ENCODE data around the gene MYBPH.

Gene MYBPH

GRCh38 chr1:203200916-203201315, 25.3 kb upstream of the MYBPH start:
- no peak for DNase-seq (ENCODE audit: low read depth)

DNA sequence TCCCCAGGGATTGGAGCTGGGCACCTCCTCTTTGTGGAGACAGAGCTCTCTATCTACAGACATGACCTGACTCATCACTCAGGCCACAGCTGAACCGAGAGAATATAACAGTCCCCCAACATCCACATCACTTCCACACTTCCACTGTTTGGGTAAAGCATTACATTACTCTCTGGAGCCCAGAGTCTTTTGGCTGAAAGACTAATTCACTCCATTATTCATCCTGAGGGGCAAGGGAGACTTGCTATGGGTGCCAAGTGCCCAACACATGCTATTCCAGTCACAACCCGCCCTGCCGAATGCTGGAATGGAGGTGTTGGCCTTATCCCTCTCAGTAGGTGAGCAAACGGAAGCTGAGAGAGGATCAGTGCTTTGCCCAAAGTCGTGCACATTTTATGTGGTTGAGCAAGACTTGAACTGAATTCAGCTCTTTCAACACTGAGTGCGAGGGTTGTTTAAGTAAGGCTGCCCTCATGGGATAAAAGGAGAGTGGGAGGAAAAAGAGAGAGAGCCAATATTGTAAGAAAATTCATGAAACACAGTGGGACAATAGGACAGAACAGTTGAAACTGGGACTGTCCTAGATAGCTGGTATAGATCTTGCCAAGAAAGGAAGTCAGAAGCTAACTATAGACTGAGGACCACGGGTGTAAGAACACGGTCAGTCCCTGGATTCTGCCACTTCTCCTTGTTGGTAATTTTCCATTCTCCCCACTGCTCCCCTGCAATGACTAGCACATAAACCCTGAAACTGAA, 24.4 kb upstream of the MYBPH start:
- DNase-seq (ENCODE audit: low read depth) = peak; percentile 96

DNA sequence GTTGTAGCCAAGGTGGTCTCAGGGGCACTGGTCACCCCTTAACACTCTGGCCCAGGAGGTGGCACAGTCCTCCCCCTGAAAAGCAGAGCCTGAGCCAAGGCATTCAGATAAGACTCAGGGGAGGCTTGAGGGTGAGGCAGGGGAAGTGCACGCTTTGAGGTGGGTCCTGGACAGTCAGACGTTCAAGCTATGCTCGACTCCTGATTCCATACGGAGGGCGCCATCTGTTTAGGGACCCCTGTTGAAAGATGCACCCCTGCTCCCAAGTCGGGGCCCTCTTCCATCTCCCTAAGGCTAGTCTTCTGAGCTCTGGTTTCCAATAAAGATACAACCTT, 23.8 kb upstream of the MYBPH start:
- no peak for DNase-seq (ENCODE audit: low read depth)

DNA sequence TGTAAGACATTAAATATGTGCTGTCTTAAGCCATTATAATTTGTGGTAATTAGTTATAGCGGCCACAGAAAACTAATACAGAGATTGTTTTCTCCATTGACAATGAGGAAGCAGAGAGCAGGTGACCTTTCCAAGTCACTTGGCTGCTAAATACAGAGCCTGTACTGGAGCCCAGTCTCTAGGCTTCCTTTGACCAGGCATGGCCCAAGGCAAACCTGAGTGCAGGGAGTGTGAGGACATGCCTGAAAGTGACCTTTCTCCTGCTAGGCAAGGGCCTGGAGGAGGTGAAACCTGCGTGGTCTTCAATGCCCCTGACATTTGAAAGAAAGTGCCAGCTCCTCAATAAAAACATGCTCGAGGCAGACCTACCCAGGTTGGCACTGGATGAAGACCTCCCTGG, 23.4 kb upstream of the MYBPH start:
- DNase-seq (ENCODE audit: low read depth) = no peak

- peak; percentile 96 for DNase-seq (ENCODE audit: low read depth)
Observed at GRCh38 chr1:203197625-203198024, 22.0 kb upstream of the MYBPH start.

DNA sequence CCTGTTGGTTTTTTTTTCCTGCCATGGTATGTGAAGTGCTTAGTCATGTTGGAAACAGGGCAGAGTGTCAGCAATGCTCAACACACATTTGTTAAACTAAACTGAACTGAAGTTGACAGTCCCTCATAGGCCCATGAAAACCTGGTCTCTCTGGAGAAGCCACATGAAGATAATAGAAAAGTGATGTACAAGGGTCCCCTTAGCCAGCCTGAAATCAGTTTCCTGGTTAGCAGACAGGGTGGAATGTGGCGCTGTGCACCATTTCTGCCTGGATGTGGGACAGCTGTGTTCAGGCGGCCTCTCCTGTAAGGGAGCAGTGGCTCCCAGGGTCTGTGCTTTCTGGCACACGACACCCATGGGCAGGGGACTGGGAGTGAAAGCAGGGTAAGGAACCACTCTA, 20.7 kb upstream of the MYBPH start:
- DNase-seq (ENCODE audit: low read depth) = no peak

DNA sequence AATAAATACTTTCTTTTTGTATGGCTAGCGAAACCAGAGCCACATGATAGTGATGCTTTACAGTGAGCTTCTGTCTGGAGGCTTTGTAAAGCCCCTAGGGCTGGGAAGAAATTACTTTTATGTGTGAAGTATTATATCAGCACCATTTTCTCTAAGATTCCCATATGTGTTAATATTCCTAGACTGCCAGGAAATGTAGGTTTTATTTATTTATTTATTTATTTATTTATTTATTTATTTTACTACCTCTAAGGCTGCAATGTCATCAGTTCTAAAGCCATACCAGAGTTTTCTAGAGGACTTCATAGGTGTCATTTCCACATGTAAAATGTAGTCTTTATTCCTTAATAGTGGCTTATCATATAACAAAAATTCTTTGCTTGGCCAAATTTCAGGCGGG, 15.3 kb upstream of the MYBPH start:
- no peak for DNase-seq (ENCODE audit: low read depth)

- peak; percentile 44 for DNase-seq (ENCODE audit: low read depth)
Observed at GRCh38 chr1:203189951-203190352, 14.3 kb upstream of the MYBPH start.

DNA sequence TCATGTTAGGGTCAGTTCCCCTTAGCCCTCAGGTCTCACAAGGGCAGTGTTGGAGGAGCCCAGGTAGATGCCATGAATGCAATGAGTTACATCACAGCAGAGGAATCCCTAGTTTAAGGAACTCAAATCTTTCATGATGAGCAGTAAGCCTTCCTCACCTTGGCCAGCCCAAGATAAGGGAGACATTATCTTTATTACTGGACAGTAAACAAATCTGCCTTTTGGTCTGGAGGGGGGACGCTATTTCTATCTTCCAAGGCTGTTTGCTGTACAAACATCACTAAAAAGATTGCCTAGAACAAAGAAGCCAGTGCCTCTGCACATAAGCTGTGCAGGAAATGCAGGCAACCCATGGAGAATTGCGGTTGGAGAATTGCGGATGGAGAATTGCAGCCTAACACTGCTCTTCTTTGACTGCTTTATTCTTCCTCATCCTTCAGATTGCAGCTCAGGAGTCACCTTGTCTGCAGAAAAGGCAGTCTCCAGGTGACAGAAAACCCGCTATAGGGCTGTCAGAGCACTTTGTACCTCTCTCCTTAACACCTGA, 13.1 kb upstream of the MYBPH start:
- no peak for DNase-seq (ENCODE audit: low read depth)

GRCh38 chr1:203187689-203188264, 12.2 kb upstream of the MYBPH start:
- DNase-seq (ENCODE audit: low read depth) = no peak

DNA sequence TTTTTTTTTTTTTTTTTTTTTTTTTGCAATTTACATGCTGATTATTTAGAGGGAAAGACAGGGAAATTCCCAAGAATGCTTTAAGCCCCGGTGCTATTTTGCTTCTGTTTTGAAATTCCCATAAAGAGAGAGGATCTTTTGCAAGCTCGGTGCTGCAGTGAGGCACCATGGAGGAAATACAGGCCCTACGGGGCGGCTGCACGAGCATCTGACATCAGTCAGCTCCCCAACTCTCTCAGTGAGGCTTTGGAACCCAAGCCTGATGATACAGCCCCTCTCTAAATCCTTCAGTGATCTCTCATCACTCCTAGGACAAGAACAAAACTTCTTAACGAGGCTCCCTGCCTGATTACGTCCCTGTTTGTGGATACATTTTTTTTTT, 11.7 kb upstream of the MYBPH start:
- DNase-seq (ENCODE audit: low read depth) = peak; percentile 51

DNA sequence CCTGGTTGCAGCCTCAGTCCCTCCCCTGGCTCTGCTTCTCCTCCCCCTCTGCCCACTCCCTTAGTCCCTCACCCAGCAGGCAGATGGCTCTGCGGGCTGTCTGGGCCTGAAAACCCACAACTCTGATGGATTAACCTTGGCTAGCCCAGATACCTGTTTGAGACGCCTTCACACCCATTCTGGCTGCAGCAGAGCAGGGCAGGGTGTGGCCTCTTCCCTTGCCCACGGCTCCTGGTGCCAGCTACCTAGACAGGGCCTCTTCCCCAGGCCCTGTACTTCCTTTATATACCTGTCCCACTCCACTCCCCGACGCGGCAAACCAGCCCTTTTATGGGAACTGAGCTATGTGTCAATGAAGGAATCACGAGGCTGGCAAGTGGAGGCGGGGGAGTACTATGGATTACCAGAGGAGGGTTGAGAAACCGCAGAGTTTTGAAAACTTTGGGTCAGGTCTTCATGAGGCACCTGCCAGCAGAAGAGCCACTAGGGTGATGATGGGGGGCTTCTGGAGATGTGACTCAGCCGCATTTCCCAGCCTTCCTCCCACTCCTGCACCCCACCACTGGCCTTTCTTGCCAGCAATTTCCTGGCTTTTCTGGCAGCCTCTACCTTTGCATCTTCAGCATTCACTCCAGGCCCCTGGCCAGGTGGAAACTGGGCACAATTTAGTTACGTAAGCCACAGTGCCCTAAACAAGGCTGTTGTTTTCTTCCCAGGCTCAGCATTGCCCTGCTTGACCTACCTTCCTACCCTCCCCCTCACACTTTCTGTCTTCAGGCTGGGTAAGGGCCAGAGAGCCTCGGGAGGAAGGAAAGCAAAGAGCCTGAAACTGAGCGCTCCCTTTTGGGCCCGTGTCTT, 11.0 kb upstream of the MYBPH start, which contains the start of gene CHI3L1:
Gene CHI3L1, minus strand, starts transcription at position 259 of the 858 bp plus-strand sequence. Its CDS starts 81 bp downstream, at position 178.
- DNase-seq (ENCODE audit: low read depth) = peak; percentile 80

DNA sequence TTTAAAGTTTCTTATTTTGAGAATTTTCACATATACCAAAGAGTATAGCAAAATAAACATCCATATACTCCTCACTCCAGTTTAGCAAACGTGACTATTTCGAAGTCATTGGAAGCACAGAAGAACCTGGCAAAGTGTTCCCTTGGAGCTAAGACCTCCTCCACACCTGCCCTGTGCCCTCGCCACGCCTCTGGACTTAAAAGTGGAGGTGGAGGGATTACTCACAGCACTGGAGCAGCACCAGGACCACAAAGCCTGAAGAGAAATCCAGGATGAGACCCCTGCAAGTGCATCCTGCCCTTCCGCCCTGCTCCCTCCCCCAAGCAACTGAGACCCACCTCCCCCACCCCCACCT, 10.4 kb upstream of the MYBPH start:
- DNase-seq (ENCODE audit: low read depth) = no peak

DNA sequence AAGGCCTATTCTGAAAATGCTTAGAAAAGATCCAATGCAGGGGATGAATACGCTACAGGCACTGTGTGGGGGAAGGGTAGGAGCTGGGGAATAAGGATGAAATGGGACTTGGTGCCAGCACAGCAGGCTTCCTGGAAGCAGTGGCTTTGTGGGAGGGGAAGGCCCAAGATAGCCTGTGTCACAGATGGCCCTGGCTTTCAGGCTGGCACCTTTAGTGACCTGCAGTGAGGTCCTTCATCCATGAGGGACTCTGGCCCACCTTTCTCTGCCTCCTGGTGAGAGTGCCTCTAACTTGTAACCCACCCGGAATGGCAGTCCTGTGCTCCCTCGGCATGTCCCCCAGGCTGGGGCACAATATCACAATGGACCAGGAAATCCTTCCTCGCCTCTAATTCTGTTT, 10.0 kb upstream of the MYBPH start:
- DNase-seq (ENCODE audit: low read depth) = no peak

DNA sequence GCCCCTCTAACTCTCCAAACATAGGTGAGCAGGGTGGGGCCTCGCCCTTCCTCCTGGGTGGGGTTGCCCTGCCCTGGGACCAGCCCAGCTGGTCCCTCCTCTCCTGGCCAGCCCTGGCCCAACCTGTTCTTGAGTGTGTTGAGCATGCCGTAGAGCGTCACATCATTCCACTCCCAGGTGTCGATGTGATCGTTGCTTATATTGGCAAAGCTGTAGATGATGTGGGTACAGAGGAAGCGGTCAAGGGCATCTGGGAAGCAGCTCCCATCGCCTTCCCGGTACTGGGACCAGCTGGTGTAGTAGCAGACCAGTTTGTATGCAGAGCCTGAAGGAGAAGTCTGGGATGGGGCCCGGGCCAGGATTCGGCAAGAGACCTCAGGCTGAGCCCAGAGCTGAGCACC, 9.4 kb upstream of the MYBPH start:
- no peak for DNase-seq (ENCODE audit: low read depth)

DNA sequence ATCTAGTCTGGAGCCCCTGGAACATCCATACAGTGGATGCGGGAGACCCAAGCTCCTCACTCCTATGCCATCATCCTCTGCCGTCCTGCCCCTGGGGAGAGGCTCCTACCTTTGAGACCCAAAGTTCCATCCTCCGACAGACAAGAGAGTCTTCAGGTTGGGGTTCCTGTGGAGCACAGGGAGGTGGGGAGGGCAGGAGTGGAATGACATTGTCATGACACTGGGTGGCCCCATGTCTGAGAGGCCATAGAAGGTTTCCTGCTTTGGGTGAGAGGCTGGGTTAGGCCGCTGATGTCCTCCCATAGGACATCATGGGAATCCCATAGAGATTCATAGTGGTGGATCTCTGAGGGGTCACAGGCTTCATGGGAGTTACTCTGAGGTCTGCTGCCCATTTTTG, 8.8 kb upstream of the MYBPH start:
- no peak for DNase-seq (ENCODE audit: low read depth)

DNA sequence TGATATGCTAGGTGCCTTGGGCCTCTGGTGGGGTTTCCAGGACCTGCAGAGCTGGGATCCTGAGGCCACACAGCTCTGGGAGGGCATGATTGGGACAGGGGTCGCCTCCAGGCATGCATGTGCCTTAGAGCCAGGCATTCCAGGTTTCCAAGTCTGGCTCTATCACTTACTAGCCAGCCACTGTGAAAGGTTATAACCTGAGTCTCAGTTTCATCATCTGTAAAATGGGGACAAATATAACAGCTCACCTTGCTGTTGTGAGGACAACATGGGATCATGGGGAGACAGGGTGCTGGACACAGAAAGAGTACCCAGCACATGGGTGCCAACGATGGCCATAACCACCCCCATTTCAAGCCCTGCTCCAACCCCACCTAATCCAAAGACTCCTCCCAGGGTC, 8.2 kb upstream of the MYBPH start:
- no peak for DNase-seq (ENCODE audit: low read depth)

DNA sequence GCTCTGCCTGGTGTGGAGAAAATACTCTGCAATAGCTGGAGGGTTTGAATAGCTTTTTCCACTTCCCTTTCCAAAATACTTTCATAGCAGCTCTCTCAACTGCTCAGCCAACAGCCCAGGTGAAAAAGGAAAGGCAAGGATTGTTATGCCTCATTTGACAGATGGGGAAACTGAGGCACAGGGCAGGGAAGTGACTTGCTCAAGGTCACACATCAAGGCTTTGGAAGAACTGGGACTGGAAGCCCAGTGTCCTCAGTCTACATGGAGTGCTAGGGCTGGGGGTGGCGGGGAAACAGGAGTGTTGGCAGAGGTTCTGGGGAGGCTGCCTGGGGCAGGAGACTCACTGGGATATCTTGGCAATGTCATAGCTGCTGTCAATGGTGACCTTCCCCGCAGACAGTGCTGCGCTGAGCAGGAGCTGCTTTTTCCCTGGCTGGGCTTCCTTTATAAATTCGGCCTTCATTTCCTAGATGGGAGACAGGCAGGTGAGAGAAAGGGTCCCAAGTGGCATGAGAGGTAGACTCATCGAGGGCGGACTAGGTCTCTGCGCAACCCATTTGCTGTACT, 6.8 kb upstream of the MYBPH start:
- DNase-seq (ENCODE audit: low read depth) = no peak

DNA sequence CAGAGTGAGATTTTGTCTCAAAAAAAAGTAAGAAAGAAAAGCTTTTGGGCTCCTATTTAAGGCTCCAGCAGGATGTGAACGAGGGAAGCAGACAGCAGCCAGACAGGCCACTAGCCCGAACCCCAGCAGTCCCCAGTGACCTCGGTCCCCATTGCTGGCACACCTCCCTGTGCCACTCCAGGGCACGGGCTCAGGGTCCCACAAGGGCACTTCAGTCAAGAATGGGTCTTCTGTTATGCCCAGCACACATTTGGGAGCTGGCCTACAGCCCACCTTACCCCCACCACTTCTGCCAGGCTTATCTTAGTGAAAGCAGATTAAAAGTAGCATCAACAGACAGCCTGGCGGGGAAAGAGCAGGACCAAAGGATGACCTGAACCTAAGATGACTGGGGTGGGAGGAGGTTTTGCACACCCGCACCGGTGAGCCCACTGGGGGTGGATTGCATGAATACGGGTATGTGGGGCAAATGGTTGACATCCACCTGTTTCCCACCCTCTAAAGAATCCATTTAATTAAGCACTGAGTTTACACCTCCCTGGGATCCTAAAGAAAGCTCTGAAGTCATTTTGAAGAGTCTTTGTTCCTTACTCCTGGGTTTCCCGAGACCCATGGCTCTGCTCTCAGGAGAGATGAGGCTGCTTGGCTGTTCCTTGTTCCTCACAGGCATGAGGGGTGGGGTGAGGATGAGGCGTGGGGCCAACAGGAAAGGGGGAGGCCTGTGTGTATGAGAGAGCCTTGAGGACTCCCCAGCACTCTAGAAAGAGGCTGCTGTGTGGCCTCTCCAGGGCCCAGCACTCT, 6.2 kb upstream of the MYBPH start:
- DNase-seq (ENCODE audit: low read depth) = no peak

DNA sequence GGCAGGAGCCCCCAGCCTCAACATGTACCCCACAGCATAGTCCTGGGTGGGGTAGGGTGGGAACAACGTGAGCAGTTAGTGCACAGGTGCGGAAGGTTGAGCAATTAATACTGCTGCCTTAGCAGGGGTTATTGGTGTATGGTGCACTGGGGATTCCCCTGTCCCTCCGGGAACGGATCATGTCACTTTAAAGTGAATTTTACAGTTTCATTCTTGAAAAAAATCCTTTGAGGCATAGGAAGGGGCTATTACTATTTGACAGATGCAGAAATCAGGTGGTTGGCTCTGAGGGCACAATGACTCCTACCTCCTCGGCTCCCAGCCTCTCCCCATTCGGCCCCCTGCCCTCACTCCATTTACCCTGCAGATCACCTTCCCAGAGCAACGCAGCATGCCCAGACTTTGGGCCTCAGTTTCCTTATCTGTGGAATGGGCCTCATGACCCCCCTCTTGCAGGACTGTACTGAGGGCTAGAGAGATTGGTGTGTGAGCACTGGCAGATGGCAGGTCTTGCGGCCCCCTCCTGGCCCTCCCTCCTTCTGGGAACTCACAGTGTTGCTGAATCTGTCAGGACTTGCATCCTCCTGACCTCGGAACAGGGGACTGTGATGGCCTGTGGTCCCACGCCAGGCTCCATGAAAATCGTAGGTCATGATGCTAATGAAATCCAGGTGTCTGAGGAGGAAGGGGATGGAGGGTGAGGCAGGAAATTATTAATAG, 5.1 kb upstream of the MYBPH start:
- DNase-seq (ENCODE audit: low read depth) = no peak

DNA sequence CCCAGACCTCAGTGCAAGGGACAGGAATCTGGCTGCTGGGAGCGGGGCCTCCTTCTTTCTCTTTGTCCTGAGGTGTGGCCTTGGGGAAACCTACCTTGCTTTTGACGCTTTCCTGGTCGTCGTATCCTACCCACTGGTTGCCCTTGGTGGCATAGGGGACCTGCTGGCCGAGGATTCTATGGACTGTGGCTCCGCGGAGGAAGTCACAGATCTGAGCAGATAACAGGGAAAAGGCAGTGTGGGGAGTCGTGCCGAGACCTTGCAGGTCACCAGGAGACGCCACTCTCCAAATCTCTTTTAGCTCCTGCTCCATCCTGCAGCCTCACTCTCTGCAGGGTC, 4.0 kb upstream of the MYBPH start:
- no peak for DNase-seq (ENCODE audit: low read depth)
